ACC112 (cell line): ENCODE measurements around the gene STAT5A.

Source experiments
- H2AFZ ChIP-seq: fragments of 200-600 bp; sonication (generic); one replicate; pipeline ENCODE4 v1.6.0; 2017; ENCODE audit warnings: antibody characterized with exemption, low read length; ENCODE audit not compliant: unreplicated experiment
- H3K27ac ChIP-seq: fragments of 200-600 bp; sonication (generic); 2 replicates; pipeline ENCODE4 v1.5.1; 2014; ENCODE audit warnings: low read depth, mild to moderate bottlenecking, antibody characterized with exemption, low read length, moderate library complexity
- H3K27me3 ChIP-seq: fragments of 200-600 bp; sonication (generic); 2 replicates; pipeline ENCODE4 v1.6.1; 2014; ENCODE audit warnings: mild to moderate bottlenecking, antibody characterized with exemption, low read length, moderate library complexity, mixed read lengths; ENCODE audit not compliant: insufficient read depth
- H3K36me3 ChIP-seq: fragments of 200-600 bp; sonication (generic); 2 replicates; pipeline ENCODE4 v1.6.1; 2016; ENCODE audit warnings: mild to moderate bottlenecking, antibody characterized with exemption, low read length, moderate library complexity, mixed read lengths; ENCODE audit not compliant: insufficient read depth
- H3K4me1 ChIP-seq: fragments of 200-600 bp; sonication (generic); one replicate; pipeline ENCODE4 v1.6.1; 2016; ENCODE audit warnings: low read length, mixed read lengths; ENCODE audit not compliant: insufficient read depth, unreplicated experiment, control insufficient read depth
- H3K4me3 ChIP-seq: fragments of 200-600 bp; sonication (generic); 2 replicates; pipeline ENCODE4 v1.5.1; 2014; ENCODE audit warnings: mild to moderate bottlenecking, low read depth, low read length
- H3K79me2 ChIP-seq: fragments of 200-600 bp; sonication (generic); one replicate; pipeline ENCODE4 v1.6.0; 2016; ENCODE audit warnings: low read length; ENCODE audit not compliant: control insufficient read depth, unreplicated experiment, insufficient read depth

Gene STAT5A

GRCh38 chr17:42284566-42284965 is 3.7 kb upstream of the STAT5A start:
- Histone ChIP-seq H3K4me1 (peaks cover 15% of the 10 kb centered on the region), H3K27me3 (no peaks in the 10 kb centered on the region), H3K36me3 (no peaks in the 10 kb centered on the region), H3K79me2 (no peaks in the 10 kb centered on the region), H3K4me3 (no peak overlapping the region), H3K27ac (no peak overlapping the region), H2AFZ (no peak overlapping the region)

DNA sequence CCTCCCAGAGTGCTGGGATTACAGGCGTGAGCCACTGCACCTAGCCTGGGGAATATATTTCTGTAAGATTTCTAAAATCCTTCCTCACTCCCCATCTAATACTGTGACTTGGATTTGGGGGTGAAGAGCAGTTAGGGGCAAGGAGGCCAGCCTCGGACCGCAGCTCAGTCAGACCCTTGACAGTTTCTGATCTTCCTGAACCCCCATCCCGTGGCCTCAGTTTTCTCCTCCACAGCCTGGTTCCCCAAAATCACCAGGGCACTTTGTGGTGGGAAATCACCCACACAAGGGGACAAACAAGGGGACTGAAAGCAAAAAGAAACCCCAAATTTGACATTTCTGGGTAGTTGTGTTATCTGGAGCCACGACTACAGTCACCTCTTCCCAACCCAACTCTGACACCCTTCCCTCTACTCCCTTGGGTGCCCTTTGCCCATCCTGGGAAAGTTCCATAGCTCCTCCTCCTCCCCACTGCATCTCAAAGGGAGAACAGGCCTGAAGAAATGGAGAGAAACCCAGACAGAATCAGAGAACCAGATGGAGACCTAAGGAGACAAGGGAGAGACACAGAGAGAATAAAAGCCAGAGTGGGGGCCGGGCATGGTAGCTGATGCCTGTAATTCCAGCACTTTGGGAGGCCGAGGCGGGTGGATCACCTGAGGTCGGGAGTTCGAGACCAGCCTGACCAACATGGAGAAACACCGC is 2.8 kb upstream of the STAT5A start:
- H3K79me2 ChIP-seq, result no peaks in the 10 kb centered on the region
- H3K4me1 ChIP-seq, result peaks cover 15% of the 10 kb centered on the region
- H2AFZ ChIP-seq, result no peak overlapping the region
- H3K27ac ChIP-seq, result no peak overlapping the region
- no peaks in the 10 kb centered on the region for H3K27me3 ChIP-seq
- H3K36me3 ChIP-seq, result no peaks in the 10 kb centered on the region
- no peak overlapping the region for H3K4me3 ChIP-seq

DNA sequence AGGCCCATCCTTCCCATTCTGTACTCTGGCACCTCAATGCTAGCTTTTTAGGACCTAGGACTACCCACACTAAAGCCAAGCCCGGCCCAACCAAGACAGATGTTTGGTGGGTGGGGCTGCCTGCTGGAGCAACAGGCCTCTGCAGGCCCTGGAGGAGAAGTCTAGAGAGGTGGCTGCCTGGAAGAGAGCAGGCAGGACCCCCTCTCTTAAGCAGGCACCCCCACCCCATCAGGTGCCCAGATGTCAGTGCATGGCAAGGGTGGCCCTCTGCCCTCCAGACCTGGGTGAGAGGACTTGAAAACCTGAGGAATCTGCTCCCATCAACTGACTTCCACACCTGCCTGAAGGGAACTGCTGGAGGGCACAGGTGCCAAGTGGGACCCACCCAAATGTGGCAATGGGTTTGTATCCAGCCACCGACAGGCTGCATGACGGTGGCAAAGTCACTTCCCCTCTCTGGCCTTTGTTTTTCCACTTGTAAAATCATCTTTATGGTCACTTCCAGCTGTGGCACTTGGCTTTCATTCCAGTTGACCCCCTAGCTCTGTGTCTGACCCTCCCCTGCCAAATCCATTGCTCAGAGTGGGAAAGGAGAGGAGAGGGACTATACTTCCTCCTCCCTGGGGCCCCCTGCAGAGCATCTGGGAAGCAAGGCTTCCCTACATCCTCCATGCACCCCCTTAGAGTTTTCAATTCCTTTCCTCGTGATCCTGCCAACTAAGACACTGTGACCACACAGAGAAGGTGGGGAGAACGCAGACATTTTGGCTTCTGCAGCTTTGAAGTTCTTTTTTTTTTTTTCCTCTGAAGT is 1.7 kb upstream of the STAT5A start:
- Histone ChIP-seq H3K4me3 (peak overlapping the region; percentile 81), H3K27ac (no peak overlapping the region), H3K4me1 (peaks cover 15% of the 10 kb centered on the region)

GRCh38 chr17:42287305-42287976 is 857 bp upstream of the STAT5A start:
- Histone ChIP-seq H2AFZ (peak overlapping the region; percentile 88), H3K27me3 (no peaks in the 10 kb centered on the region), H3K79me2 (no peaks in the 10 kb centered on the region), H3K36me3 (no peaks in the 10 kb centered on the region), H3K4me1 (peaks cover 15% of the 10 kb centered on the region), H3K4me3 (peak overlapping the region; percentile 81), H3K27ac (peak overlapping the region; percentile 52; the same call in 1 of the 2 replicates)

More for the DNA sequence above, 1.7 kb upstream of the STAT5A start:
- Histone ChIP-seq H2AFZ (no peak overlapping the region), H3K27me3 (no peaks in the 10 kb centered on the region), H3K79me2 (no peaks in the 10 kb centered on the region), H3K36me3 (no peaks in the 10 kb centered on the region)

DNA sequence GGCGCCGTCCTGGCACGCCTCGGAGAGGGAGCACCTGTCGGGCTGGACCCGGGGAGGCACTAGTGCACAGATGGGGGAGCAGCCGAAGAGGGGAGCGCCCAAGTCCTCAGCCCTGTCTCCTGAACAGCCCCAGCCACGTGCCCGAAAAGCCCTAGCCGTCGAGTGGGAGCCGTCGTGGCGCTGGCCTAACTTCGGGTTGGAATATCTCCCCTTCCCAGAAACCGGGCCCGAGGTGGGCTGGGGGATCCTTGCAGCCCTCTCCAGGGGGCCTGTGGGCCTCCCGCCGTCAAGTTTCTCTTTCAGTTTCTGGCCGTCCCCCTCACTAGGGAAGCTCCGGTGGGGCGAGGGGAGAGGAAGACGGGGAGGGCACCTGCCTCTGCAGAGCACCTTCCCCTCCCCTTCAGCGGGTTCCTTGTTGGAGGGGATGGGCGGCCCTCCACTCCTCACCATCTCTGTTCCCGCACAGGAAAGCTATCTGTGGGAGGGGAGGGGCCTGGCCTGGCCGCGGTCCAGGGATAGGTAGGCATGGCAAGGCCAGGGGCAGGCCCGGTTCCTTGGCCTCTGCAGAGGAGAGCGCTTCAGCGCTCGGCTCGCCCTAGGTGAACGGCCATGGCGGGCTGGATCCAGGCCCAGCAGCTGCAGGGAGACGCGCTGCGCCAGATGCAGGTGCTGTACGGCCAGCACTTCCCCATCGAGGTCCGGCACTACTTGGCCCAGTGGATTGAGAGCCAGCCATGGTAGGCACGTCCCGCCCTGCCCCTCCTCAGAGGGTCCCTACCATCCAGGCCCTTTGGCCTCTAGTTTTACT is 709 bp downstream of the STAT5A start:
- H3K4me1 ChIP-seq, result peaks cover 15% of the 10 kb centered on the region
- no peaks in the 10 kb centered on the region for H3K36me3 ChIP-seq
- no peak overlapping the region for H3K27ac ChIP-seq
- H2AFZ ChIP-seq, result peak overlapping the region; percentile 59
- peak overlapping the region; percentile 81 for H3K4me3 ChIP-seq
- no peaks in the 10 kb centered on the region for H3K27me3 ChIP-seq
- H3K79me2 ChIP-seq, result no peaks in the 10 kb centered on the region

- Histone ChIP-seq H3K4me1 (peaks cover 15% of the 10 kb centered on the region), H3K79me2 (no peaks in the 10 kb centered on the region), H3K27me3 (no peaks in the 10 kb centered on the region), H3K27ac (no peak overlapping the region), H3K36me3 (no peaks in the 10 kb centered on the region), H2AFZ (no peak overlapping the region), H3K4me3 (no peak overlapping the region)
These were observed 1.4 kb downstream of the STAT5A start for GRCh38 chr17:42289611-42290181.

DNA sequence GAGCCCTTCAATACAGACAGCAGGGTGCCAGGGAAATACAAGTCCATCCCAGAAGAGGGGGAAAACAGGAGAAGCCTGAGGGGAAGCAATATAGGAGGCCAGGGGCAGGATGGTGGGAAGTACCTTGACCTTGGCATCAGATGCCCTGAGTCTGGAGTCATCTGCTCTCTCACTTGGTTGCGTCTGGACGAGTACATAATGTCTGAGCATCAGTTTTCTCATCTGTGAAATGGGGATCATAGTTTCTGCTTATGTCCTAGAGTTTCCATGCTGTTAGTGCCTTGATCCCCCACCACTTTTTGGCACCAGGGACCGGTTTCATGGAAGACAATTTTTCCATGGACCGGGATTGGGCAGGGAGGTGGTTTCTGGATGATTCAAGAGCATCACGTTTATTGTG is 2.3 kb downstream of the STAT5A start:
- Histone ChIP-seq H3K4me3 (no peak overlapping the region), H3K27me3 (no peaks in the 10 kb centered on the region), H2AFZ (no peak overlapping the region), H3K27ac (no peak overlapping the region), H3K36me3 (no peaks in the 10 kb centered on the region), H3K4me1 (peaks cover 15% of the 10 kb centered on the region), H3K79me2 (no peaks in the 10 kb centered on the region)

DNA sequence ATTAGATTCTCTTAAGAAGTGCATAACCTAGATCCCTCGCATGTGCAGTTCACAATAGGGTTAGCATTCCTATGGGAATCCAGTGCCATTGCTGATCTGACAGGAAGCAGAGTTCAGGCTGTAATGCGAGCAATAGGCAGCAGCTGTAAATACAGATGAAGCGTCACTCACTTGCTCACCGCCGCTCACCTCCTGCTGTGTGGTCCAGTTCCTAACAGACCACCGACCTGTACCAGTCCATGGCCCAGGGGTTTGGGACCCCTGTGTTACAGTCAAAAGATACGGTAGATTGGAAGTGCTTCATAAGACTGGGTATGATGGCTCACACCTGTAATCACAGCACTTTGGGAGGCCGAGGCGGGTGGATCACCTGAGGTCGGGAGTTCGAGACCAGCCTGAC is 2.8 kb downstream of the STAT5A start:
- H3K4me1 ChIP-seq, result peaks cover 15% of the 10 kb centered on the region

GRCh38 chr17:42294469-42295398 is 6.4 kb downstream of the STAT5A start:
- Histone ChIP-seq H3K27ac (no peak overlapping the region), H3K27me3 (no peaks in the 10 kb centered on the region), H3K4me1 (no peaks in the 10 kb centered on the region), H3K79me2 (no peaks in the 10 kb centered on the region), H3K36me3 (no peaks in the 10 kb centered on the region), H3K4me3 (no peak overlapping the region), H2AFZ (no peak overlapping the region)

More for the DNA sequence above, 2.8 kb downstream of the STAT5A start:
- Histone ChIP-seq H3K79me2 (no peaks in the 10 kb centered on the region), H3K36me3 (no peaks in the 10 kb centered on the region), H3K27me3 (no peaks in the 10 kb centered on the region), H3K27ac (no peak overlapping the region), H3K4me3 (no peak overlapping the region), H2AFZ (no peak overlapping the region)
